Activated T-cell treated with anti-CD3 and anti-CD28 coated beads for 24 hours (primary cell): Measurements from ENCODE around the gene NIPSNAP2.
"Not testable (repeated sequence)": the region's sequence is repeated elsewhere in the genome, so short reads cannot be mapped to it uniquely, and the experiment has no call there.

Experiments used
- DNase-seq: peaks from one replicate; pipeline ENCODE4 v3.0.0-alpha.2; 2020; ENCODE audit warnings: low read depth

Gene NIPSNAP2

GRCh38 chr7:55964261-55965099, at the start of gene NIPSNAP2:
TSS of gene NIPSNAP2 (plus strand) at chr7:55964585. CDS start at chr7:55964610, 25 bp downstream.
- peak; percentile 41 for DNase-seq

DNA sequence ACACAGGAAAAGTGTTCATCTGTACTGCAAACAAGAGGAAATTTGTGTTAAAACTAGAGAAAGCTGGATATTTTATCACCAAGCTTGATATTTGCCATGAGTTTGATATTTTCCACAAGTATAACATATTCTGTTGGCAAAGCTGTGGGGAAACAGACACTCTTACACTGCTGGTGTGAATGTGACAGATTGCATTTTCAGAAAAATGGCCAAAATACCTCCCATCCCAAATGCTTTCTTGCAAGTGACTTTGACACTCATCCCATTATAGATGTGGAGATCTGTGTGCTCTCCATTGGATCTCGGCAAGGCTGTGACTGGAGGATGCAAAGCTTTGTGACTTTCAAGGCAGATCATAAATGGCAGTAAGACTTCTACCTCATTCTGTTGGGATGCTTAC, 46.6 kb upstream of the NIPSNAP2 start:
- DNase-seq: no peak

GRCh38 chr7:55928006-55928767, 36.2 kb upstream of the NIPSNAP2 start:
- no peak for DNase-seq

DNA sequence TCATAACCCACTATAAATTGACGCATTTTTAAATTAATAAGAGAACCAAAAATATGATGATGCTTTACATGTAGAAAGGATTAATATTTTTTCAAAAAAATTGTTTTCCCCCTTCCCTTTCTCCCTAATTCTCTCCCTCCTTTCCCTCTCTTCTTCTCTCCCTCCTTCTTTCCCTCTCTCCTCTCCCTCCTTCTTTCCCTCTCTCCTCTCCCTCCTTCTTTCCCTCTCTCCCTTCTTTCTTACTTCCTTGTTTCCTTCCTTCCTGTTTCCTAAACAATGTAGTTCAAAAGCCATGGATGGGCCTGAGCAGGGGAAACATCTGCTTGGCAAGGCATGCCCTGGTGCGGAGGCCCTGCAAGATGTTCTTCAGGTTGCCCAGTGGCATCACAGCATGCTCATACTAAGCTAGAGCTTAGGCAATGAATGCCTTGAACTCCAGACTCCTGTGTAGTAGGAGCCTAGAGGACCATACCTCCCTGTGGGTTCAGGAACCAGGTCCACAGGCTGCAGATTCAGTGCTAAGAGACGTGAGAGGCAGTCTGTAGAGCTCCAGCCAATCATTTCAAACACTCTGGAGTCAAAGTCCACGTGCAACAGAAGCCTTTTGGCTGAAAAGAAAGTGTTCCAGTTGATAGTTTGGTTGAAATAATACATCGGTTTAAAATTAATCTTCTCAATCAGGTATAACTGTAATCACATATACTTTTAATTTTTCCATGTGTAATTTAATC, 32.8 kb upstream of the NIPSNAP2 start:
- no peak for DNase-seq

DNA sequence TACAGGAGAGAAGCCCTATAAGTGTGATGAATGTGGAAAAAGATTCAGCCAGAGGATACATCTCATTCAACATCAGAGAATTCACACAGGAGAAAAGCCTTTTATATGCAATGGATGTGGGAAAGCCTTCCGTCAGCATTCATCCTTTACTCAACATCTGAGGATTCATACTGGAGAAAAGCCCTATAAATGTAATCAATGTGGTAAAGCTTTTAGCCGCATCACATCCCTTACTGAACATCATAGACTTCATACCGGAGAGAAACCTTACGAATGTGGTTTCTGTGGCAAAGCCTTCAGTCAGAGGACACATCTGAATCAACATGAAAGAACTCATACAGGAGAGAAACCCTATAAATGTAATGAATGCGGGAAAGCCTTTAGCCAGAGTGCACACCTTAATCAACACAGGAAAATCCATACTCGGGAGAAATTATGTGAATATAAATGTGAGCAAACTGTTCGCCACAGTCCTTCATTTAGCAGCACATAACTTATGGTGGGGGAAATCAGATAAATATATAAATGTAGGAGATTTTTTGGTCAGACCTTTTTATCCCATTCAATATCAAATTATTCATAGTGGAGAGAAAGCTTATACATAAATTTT, 24.8 kb upstream of the NIPSNAP2 start:
- DNase-seq: no peak

DNA sequence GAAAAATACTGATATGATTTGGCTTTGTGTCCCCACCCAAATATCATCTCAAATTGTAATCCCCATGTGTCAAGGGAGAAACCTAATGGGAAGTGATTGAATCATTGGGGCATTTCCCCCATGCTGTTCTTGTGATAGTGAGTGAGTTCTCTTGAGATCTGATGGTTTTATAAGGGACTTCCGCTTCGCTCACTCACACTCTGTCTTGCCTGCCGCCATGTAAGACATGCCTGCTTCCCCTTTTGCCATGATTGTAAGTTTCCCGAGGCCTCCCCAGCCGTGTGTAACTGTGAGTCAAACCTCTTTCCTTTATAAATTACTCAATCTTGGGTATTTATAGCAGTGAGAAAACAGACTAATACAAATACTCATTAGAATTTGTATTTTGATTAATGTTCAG, 17.8 kb upstream of the NIPSNAP2 start:
- no peak for DNase-seq

DNA sequence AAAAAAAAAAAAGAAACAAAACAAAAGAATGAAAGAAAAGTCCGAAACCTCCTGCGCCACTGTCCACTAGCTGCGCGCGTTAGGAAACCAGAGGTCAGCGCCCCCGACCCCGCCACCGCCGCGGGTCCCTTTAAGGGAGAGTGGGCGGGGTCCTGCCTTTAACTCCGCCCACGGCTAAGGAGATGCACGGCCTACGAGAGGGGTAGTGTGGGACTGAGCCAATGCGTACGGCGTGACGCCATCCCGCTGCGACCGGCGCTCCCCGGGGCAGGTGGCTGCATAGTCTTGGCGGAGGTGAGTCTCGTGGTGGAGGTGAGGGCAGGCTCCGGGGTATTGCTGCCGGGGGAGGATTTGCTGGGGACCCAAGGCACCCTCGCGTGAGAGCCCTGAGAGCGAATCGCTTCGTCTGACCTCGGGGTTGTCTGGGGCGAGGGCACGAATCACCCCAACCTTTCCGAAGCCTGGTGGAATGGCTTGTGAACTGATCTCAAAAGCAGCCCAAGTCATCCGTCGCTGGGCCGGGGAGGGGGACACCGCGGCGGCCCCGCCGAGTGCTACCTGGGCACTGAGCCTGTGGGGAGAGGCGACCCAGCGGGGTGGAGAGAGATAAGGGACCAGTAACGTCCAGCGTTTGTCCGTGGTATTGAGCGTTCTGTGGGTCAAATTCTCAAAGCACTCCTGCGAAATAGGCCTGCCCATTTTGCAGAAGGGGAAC, 12.6 kb upstream of the NIPSNAP2 start, which contains the start of gene MRPS17:
MRPS17 (plus strand) TSS at position 241 of the 715 bp plus-strand sequence. CDS start 1,319 bp downstream, outside the sequence.
- peak; percentile 88 for DNase-seq

- not testable (repeated sequence) for DNase-seq
Observed at GRCh38 chr7:55952352-55952671, 12.1 kb upstream of the NIPSNAP2 start.

DNA sequence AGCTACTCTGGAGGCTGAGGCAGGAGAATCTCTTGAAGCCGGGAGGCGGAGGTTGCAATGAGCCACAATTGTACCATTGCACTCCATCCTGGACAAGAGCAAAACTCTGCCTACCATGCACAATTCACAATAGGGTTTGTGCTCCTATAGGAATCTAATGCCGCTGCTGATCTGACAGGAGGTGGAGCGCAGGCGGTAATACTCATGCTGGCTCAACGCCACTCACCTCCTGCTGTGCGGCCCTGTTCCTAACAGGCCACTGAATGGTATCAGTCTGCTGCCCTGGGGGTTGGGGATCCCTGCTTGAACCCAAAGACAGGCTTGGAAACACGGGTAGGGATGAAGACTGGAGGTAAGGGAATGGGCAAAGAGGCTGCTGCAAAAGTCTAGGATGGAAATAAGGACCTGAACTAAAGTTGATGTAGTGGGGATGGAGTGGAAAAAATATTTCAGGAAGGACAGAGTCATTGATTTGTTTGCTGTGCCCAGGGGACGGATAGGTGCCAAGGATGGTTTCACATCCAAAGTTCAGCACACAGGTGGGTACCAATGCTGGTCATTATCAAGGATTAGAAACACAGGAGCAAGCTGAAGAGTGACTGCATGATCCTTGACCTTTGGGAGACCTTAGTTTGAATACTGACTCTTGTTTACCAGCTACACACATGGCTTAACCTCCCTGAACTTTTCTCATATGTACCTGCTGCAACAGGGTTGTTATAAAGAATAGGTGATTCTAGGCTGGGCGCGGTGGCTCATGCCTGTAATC, 10.5 kb upstream of the NIPSNAP2 start:
- DNase-seq: no peak

DNA sequence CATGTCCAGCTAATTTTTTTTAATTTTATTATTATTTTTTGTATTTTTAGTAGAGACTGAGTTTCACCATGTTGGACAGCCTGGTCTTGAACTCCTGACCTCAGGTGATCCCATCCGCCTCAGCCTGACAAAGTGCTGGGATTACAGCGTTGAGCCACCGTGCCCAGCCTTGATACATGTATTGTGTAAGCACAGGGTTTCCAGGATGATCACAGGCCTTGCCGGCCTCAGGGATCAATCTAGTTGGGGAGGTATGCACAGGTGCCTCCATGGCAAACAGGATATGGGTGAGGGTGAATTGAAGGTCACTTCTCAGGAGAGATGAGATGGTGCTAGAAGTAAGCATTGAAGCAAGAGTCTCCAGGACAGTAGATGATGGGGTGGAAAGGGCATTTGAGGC, 7.2 kb upstream of the NIPSNAP2 start:
- DNase-seq: no peak

- DNase-seq: no peak
Observed at GRCh38 chr7:55962014-55962413, 2.4 kb upstream of the NIPSNAP2 start.

- DNase-seq: no peak
Observed at GRCh38 chr7:55963584-55964168, 709 bp upstream of the NIPSNAP2 start.

DNA sequence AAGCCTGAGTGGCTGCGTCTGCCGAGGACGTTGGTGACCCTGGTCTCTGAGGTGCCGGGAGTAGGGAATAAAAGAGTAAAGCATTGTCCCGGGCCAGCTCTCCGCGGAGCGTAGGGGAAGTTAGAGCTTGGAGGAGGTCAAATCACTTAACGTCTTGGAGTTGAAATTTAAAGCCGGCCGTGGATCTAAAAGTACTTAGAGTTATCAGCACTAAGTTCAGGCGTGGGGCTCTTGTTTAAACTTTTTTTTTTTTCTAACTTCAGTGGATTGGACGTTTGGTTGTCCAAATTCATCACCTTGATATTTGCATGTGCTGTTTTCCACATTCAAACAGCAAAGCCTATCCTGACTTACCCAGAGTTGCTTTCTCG, 700 bp downstream of the NIPSNAP2 start:
- no peak for DNase-seq

DNA sequence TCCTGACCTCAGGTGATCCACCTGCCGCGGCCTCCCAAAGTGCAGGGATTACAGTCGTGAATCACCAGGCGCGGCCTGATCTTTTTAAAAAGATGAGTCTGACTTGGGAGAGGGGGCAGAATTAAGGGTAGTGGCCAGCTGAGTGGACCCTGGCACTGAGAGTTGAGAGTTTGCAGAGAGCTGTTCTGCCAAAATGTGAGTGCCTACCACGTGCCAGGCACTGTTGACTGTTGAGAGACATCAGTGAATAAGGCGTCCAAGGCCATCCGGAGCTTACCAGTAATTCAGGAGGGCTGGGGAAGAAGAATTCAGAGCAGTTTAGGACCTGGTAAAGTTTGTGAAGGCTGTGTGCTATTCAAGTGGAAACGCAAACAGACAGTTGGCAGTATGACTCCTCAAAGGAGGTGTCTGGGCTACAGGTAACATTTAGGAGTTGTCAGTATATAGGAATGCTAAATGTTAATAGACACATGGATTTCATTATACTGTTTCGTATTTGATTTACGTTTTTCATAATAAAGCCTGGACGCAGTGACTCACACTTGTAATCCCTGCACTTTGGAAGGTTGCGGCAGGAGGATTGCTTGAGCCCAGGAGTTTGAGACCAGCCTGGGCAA, 1.5 kb downstream of the NIPSNAP2 start:
- no peak for DNase-seq

GRCh38 chr7:55966851-55967250, 2.5 kb downstream of the NIPSNAP2 start:
- no peak for DNase-seq

GRCh38 chr7:55969391-55969790, 5.0 kb downstream of the NIPSNAP2 start:
- no peak for DNase-seq

- DNase-seq: no peak
Observed at GRCh38 chr7:55970561-55970960, 6.2 kb downstream of the NIPSNAP2 start.

DNA sequence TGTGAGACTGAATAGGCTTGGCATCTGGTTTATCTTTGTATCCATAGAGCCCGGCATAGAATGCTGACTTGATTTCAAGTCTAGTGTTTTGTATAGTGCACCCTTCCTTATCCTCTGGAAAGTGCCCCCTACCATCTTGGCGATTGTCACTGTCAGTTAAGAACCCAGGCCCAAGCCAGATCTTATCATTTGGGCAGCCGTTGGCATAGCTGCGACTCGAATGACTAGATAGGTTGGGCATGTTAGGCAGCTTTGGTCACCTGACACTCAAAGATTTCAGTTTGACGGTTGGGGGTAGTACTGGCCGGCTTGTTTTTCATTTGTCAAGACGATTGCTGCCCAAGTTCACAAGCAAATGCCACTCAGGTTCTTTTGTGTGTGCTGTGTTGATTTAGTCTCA, 6.6 kb downstream of the NIPSNAP2 start:
- no peak for DNase-seq

- no peak for DNase-seq
Observed at GRCh38 chr7:55973747-55974250, 9.4 kb downstream of the NIPSNAP2 start.
